Measurements from ENCODE around the gene ACTR3.

The ACTR3 gene

DNA sequence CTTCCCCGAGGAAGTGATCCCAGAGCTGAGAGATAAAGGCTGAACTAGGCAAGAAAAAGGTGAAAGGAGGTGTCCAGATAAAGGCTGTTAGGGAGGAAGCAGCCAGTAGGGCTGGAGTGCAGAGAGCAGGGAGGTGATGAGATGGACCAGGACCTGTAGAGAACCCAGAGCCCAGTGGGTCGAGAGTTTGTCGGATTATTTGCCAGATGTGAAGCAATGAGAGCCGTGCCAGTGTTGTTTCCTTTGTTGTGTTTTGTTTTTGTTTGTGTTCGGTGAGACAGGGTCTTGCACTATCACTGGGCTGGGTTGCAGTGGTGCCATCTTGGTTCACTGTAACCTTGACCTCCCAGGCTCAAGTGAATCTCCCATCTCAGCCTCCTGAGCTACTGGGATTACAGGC lies 111.3 kb downstream of the ACTR3 start:
- no peak for DNase-seq (ENCODE audit: low read depth in 2 of 2)

DNA sequence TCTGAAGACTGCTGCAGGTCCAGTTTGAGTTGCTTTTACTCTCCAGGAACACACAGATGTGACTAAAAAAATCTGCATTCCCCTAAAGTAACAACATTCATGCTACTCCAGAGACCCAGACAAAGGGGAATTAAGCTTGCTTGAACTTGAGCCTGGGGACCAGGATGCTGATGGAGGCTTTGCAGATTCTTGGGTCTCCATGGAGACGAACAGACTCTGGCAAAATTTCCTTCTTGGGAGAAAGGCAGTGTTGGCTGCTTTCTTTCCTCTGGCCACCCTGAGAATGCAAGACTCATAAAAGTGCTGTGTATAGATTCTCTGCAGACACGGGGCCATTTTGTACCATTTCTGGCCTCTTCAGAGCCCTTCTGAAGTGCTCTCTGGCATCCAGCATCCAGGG lies 112.0 kb downstream of the ACTR3 start:
- DNase-seq (ENCODE audit: low read depth in 2 of 2): no peak

DNA sequence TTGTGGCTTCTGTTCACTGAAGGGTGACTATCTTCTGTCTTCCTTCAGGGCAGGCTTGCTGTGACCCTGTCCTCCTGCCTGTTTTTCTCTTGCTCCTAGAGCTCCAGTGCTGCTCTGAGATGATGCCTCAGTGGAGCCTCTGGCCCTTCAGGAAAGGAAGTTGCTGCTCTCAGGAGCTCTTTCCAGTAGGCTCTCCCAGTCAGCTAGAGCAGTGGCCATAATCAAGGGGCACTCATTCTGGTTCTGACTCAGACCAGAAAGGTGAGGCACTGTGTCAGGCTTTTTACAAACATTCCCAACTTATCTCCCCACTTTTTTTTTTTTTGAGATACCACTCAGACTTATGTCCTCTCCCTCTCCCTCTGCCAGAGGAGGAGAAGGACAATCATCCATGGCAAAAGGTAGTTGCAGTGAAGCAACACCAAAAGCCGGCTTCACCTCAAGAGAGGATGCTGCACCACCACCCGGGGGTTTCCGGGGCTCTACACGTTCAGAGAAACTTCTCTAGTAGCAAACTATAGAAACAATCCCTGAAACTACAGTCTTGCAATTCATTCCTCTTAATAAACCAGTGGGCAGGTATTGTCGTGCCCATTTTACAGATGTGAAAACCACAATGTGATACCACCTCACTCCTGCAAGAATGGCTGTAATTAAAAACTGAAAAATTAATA lies 115.4 kb downstream of the ACTR3 start:
- DNase-seq (ENCODE audit: low read depth in 2 of 2): no peak

DNA sequence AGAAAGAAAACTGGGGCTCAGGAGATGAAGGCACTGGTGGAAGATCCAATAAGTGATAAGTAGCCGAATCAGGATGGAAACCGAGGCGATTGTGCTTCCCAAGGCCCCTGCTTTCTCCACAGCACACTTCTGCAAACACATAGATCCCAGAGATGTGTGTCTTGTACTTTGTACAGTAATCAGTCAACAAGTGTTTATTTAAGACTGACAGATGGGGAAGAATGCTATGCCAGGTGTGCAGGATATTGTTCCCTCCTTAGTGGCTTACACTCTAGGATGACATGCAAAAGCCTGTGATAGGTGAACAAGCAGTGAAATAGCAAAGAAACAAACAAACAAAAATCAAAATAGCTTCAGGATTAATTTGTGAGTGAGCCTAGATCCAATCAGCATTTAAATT lies 116.6 kb downstream of the ACTR3 start:
- DNase-seq (ENCODE audit: low read depth in 2 of 2): no peak

DNA sequence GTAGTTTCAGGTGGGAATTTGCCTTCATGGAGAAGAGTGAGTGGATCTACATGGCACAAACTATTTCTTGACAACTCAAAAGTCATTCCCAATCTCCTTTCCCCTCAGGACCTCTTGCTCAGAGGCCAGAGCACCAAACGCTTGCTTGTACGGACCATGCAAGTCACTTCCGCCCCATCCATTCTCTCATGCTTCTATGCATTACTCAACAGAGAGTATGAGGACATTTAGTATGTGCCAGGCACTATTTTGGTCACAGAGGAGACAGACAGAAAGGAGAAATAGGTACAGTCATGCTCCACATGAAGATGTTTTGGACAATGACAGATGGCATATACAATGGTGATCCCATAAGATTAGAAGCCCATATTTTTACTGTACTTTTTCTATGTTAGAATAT lies 117.5 kb downstream of the ACTR3 start:
- no peak for DNase-seq (ENCODE audit: low read depth in 2 of 2)

DNA sequence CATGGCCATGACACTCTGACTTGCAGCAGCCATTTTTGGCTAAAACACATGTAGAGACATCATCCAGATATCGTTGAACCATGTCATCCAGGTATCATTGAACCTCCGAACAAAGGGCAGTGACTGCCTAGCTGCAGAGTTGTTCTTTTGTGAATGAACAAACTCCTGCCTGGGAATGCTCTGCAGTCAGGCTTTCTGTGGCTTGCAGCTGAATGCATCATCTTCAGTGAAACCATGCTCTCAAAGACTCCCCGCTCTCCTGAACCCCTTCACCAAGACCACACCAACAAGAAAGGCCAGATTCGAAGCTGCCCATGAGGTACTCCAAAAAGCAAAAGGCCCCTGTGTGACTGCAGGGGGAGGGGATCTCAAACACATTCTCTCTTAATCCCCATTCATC lies 118.8 kb downstream of the ACTR3 start:
- DNase-seq (ENCODE audit: low read depth in 2 of 2): no peak

DNA sequence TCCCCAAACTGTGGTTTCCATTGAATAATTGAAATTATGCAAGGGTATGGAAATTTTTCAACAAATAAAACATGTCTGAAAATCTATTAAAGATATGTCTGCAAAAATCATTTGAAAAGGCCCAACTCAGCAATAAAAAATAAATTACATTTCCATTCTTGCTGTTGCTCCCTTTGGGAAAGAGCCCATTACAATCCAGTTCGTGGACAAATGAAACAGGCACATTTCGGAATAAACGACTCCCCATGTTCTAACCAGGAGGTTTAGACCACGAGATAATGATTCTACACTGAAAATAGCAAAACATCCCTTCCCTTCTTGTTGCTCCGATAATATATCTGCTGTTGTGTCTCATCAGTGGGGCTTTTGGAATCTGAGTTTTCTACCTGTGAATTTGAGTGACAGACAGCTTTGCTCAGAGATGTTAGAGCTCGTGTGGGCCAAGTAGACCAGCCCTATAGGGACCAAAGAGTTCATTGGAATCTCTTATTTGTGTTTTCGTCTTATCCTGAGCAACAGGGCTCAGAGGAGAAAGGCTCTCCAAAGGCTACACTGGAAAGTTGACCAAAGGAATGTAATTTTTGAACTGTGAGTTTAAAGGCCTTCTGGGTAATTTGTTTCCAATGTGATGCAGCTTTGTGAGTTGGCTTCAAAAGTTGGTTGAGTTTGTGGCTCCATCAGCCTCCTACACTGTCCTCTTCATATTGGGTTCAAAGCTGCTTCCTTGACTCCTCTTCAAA lies 119.5 kb downstream of the ACTR3 start:
- no peak for DNase-seq (ENCODE audit: low read depth in 2 of 2)

DNA sequence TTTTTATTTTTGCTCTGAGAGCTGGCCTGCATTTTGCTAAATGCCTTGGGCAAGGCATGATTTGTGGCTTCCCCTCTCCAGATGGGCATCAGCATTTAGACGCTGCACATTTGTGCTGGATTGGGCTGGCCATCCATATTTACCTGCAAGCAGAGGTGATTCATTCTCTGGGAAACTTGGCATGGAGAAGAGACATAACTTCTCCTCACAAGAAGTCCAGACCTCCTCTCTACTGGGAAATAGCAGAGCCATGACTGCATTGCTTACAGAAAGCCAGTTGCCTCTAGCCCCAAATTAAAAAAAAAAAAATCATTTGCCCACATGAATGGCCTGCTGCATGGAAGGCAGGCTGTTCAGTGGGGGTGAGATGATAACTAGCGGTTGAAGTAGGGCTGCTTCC lies 120.1 kb downstream of the ACTR3 start:
- DNase-seq (ENCODE audit: low read depth in 2 of 2): no peak

DNA sequence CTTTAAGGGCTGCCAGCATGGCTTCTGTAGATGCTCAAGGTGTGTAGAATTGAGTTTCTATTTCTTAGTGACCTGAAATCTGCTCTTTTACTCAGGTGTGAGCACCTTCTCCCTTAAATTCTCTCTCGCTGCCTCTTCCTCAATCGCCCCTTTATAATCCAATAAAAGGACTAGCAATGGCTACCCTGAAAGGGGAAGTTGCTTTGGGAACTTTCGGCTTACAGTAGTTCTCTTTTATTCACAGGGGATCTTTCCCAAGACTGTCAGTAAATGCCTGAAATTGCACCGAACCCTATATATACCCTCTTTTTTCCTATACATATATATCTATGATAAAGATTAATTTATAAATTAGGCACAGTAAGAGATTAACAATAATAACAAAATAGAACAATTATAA lies 121.8 kb downstream of the ACTR3 start:
- DNase-seq (ENCODE audit: low read depth in 2 of 2): no peak

All from fibroblast of skin of left biceps (primary cell).